ENCODE results near the gene SLC13A3.

The SLC13A3 gene

GRCh38 chr20:46657618-46658017, 6.4 kb upstream of the SLC13A3 start:
- TF ChIP-seq, protein P1, sequence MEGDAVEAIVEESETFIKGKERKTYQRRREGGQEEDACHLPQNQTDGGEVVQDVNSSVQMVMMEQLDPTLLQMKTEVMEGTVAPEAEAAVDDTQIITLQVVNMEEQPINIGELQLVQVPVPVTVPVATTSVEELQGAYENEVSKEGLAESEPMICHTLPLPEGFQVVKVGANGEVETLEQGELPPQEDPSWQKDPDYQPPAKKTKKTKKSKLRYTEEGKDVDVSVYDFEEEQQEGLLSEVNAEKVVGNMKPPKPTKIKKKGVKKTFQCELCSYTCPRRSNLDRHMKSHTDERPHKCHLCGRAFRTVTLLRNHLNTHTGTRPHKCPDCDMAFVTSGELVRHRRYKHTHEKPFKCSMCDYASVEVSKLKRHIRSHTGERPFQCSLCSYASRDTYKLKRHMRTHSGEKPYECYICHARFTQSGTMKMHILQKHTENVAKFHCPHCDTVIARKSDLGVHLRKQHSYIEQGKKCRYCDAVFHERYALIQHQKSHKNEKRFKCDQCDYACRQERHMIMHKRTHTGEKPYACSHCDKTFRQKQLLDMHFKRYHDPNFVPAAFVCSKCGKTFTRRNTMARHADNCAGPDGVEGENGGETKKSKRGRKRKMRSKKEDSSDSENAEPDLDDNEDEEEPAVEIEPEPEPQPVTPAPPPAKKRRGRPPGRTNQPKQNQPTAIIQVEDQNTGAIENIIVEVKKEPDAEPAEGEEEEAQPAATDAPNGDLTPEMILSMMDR (IDR thresholded peaks at IDR 0.05; ENCODE audit: control insufficient read depth, insufficient read depth, low read depth, low read length, missing control alignments) = no peak
- DNase-seq (ENCODE audit: low read depth) = no peak
- no peak overlapping the region for H3K4me3 ChIP-seq (ENCODE audit: control insufficient read depth, low read depth, low read length)

DNA sequence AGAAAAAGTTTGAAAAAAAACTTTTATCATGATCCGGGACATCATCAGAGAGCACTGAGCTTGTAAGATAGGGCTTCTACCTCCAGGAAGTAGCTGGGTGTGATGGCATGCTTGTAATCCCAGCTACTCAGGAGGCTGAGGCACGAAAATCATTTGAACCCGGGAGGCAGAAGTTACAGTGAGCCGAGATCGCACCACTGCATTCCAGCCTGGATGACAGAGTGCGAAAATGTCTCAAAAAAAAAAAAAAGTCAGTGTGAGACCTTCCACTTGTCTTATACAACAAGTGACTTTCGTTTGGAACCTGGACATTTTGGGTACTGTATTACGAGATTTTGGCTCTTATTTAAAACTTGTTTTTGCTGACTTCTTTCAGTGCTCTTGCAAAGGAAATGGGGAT, 5.9 kb upstream of the SLC13A3 start:
- TF ChIP-seq, protein P1 (IDR thresholded peaks at IDR 0.05; ENCODE audit: control insufficient read depth, insufficient read depth, low read depth, low read length, missing control alignments) = no peak
- no peak for DNase-seq (ENCODE audit: low read depth)
- no peak overlapping the region for H3K4me3 ChIP-seq (ENCODE audit: control insufficient read depth, low read depth, low read length)

DNA sequence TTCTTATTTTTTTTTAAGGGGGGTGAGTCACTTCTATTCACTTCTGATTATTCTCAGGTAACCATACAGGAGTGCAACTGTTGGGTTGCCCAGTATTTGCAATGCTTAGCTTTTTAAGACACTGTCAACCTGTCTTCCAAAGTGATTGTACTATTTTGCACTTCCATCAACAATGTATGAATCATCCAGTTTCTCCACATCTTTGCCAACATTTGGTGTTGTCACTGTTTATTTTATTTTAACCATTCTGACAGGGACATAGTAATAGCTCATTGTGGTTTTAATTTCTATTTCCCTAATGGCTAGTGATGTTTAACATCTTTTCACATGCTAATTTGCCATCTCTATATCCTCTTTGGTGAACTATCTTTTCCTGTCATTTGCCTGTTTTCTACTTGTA, 1.4 kb upstream of the SLC13A3 start:
- H3K4me3 ChIP-seq (ENCODE audit: control insufficient read depth, low read depth, low read length) = no peak overlapping the region
- no peak for DNase-seq (ENCODE audit: low read depth)
- TF ChIP-seq, protein P1 (IDR thresholded peaks at IDR 0.05; ENCODE audit: control insufficient read depth, insufficient read depth, low read depth, low read length, missing control alignments) = no peak

- H3K4me3 ChIP-seq (ENCODE audit: control insufficient read depth, low read depth, low read length) = no peak overlapping the region
Measured at GRCh38 chr20:46650575-46651090, 626 bp downstream of the SLC13A3 start.

DNA sequence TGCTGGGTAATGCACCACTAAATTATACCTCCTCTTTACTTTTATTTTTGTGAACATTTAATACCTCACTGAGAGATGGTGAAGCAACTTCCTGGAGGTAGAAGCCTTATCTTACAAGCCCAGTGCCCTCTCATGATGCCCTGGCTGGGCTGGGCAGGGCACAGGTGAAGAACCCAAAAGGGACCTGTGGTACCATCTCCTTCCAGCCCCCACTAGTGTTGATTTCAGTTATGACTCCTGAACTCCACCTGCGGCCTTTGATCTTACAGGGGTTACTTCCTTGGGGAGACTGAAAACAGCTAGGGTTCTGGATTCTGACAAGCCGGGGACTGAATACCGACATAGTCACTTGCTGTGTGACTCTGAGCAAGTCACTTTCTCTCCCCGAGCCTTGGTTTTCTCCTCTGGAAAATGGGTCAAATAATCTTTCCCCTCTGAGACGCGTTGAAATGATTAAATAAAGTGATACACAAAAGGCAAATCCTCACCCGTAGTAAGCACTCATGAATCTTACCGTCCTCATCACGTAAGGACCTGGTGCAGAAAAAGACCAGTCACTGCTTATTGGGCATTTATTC, 1.2 kb downstream of the SLC13A3 start:
- no peak for DNase-seq (ENCODE audit: low read depth)
- TF ChIP-seq, protein P1 (IDR thresholded peaks at IDR 0.05; ENCODE audit: control insufficient read depth, insufficient read depth, low read depth, low read length, missing control alignments) = no peak
- H3K4me3 ChIP-seq (ENCODE audit: control insufficient read depth, low read depth, low read length) = no peak overlapping the region

More at GRCh38 chr20:46650575-46651090, 626 bp downstream of the SLC13A3 start:
- DNase-seq (ENCODE audit: low read depth) = no peak
- TF ChIP-seq, protein P1 (IDR thresholded peaks at IDR 0.05; ENCODE audit: control insufficient read depth, insufficient read depth, low read depth, low read length, missing control alignments) = no peak

DNA sequence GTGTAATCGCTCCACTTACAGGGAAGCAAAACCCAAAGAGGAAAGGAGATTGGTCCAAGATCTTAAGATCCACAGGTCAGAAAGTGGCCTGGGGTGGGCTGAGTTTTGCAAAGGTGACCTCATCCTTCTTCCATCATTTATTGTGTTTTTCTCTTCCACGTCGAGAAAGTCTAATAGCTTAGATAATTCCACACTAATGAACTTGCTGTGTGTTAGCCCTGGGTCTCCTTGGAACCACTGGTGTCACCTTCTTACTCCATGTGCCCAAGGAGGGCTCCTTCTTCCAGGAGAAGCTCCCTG, 1.7 kb downstream of the SLC13A3 start:
- no peak overlapping the region for H3K4me3 ChIP-seq (ENCODE audit: control insufficient read depth, low read depth, low read length)
- TF ChIP-seq, protein P1 (IDR thresholded peaks at IDR 0.05; ENCODE audit: control insufficient read depth, insufficient read depth, low read depth, low read length, missing control alignments) = no peak
- no peak for DNase-seq (ENCODE audit: low read depth)

Data from AG09309 (cell line).